ENCODE results near the gene CHCHD5. TPM values are rescaled to one million over a fixed set of nuclear protein-coding genes. Genes with fewer than 3 reads are reported as not detected.
"Not testable (repeated sequence)": the region's sequence is repeated elsewhere in the genome, so short reads cannot be mapped to it uniquely, and the experiment has no call there.

CHCHD5 gene
- 37.0 and 38.4 TPM in 2 replicates for total RNA-seq
- long read RNA-seq, transcript CHCHD5-201 (4 exons, 691 nt), result major isoform, 6 of 12 reads
- long read RNA-seq, partial matches to known transcripts, result 1 of 12 reads
- long read RNA-seq, other reads (novel, unspliced or antisense), result 5 of 12 reads

- H3K4me1 Mint-ChIP-seq (ENCODE audit: low read depth), result peaks cover 10% of the 10 kb centered on the region
- peak; percentile 79 for DNase-seq (ENCODE audit: low spot score, unreplicated experiment)
- H3K4me3 Mint-ChIP-seq (ENCODE audit: low read depth), result peak within 1 kb of the TSS; percentile 94
- H3K36me3 Mint-ChIP-seq (ENCODE audit: insufficient read depth), result peaks cover 11% of the 10 kb centered on the region
- TF ChIP-seq CTCF (IDR thresholded peaks at IDR 0.05; ENCODE audit: unreplicated experiment), result peak; percentile 39
- H3K9me3 Mint-ChIP-seq (ENCODE audit: low read depth), result no peaks in the 10 kb centered on the region
- peak within 1 kb of the TSS; percentile 99 for H3K27ac Mint-ChIP-seq
- no peaks in the 10 kb centered on the region for H3K27me3 Mint-ChIP-seq
These were observed at the start of gene CHCHD5 for GRCh38 chr2:112584134-112584890. TSS of gene CHCHD5 (plus strand) at chr2:112584609. CDS start at chr2:112584648, 39 bp downstream.

- H3K27ac Mint-ChIP-seq, result no peak overlapping the region
- H3K9me3 Mint-ChIP-seq (ENCODE audit: low read depth), result no peaks in the 10 kb centered on the region
- H3K36me3 Mint-ChIP-seq (ENCODE audit: insufficient read depth), result peaks cover 3% of the 10 kb centered on the region
- TF ChIP-seq CTCF (IDR thresholded peaks at IDR 0.05; ENCODE audit: unreplicated experiment), result no peak
- no peaks in the 10 kb centered on the region for H3K4me1 Mint-ChIP-seq (ENCODE audit: low read depth)
- no peak overlapping the region for H3K4me3 Mint-ChIP-seq (ENCODE audit: low read depth)
- DNase-seq (ENCODE audit: low spot score, unreplicated experiment), result no peak
- H3K27me3 Mint-ChIP-seq, result no peaks in the 10 kb centered on the region
These were observed 49.6 kb upstream of the CHCHD5 start for GRCh38 chr2:112534826-112535225.

GRCh38 chr2:112536665-112537064 lies 47.7 kb upstream of the CHCHD5 start:
- H3K27ac Mint-ChIP-seq; H3K36me3 Mint-ChIP-seq (ENCODE audit: insufficient read depth); H3K27me3 Mint-ChIP-seq; H3K4me3 Mint-ChIP-seq (ENCODE audit: low read depth); H3K4me1 Mint-ChIP-seq (ENCODE audit: low read depth); DNase-seq (ENCODE audit: low spot score, unreplicated experiment); H3K9me3 Mint-ChIP-seq (ENCODE audit: low read depth): not testable (repeated sequence)

- H3K27me3 Mint-ChIP-seq, result no peaks in the 10 kb centered on the region
- H3K4me3 Mint-ChIP-seq (ENCODE audit: low read depth), result no peak overlapping the region
- no peak for DNase-seq (ENCODE audit: low spot score, unreplicated experiment)
- no peak overlapping the region for H3K27ac Mint-ChIP-seq
- H3K4me1 Mint-ChIP-seq (ENCODE audit: low read depth), result peaks cover 2% of the 10 kb centered on the region
- H3K9me3 Mint-ChIP-seq (ENCODE audit: low read depth), result no peaks in the 10 kb centered on the region
- H3K36me3 Mint-ChIP-seq (ENCODE audit: insufficient read depth), result no peaks in the 10 kb centered on the region
- no peak for TF ChIP-seq CTCF (IDR thresholded peaks at IDR 0.05; ENCODE audit: unreplicated experiment)
These were observed 45.1 kb upstream of the CHCHD5 start for GRCh38 chr2:112539306-112539705.

GRCh38 chr2:112540906-112541305 lies 43.5 kb upstream of the CHCHD5 start:
- no peaks in the 10 kb centered on the region for H3K36me3 Mint-ChIP-seq (ENCODE audit: insufficient read depth)
- no peak overlapping the region for H3K27ac Mint-ChIP-seq
- H3K9me3 Mint-ChIP-seq (ENCODE audit: low read depth), result no peaks in the 10 kb centered on the region
- H3K4me1 Mint-ChIP-seq (ENCODE audit: low read depth), result peaks cover 2% of the 10 kb centered on the region
- no peak for TF ChIP-seq CTCF (IDR thresholded peaks at IDR 0.05; ENCODE audit: unreplicated experiment)
- no peaks in the 10 kb centered on the region for H3K27me3 Mint-ChIP-seq
- DNase-seq (ENCODE audit: low spot score, unreplicated experiment), result no peak
- no peak overlapping the region for H3K4me3 Mint-ChIP-seq (ENCODE audit: low read depth)

Measured in progenitor cell of endocrine pancreas (in vitro differentiated cells).